GM10847 (cell line): ENCODE results near the gene PAF1.

Experiments
- POLR2A ChIP-seq: IDR thresholded peaks from 2 replicates; pipeline ENCODE4 v1.6.1; 2011; ENCODE audit not compliant: insufficient read length; ENCODE audit errors: extremely low read depth

The PAF1 gene

GRCh38 chr19:39390751-39391437 lies at the start of gene PAF1, which contains the start of gene MED29:
TSS of gene PAF1 (minus strand) at chr19:39391106. CDS start at chr19:39390864, 242 bp downstream.
TSS of gene MED29 (plus strand) at chr19:39391378. CDS start at chr19:39391423, 45 bp downstream.
- peak; percentile 91 for TF ChIP-seq POLR2A

GRCh38 chr19:39438270-39438934 lies 47.5 kb upstream of the PAF1 start:
- no peak for TF ChIP-seq POLR2A

GRCh38 chr19:39436350-39436716 lies 45.4 kb upstream of the PAF1 start:
- no peak for TF ChIP-seq POLR2A

GRCh38 chr19:39435499-39436349 lies 44.8 kb upstream of the PAF1 start, which contains the start of gene RPS16:
TSS of gene RPS16 (minus strand) at chr19:39435949. CDS start at chr19:39435895, 54 bp downstream.
- TF ChIP-seq POLR2A: peak; percentile 98

GRCh38 chr19:39434123-39435076 lies 43.5 kb upstream of the PAF1 start:
- TF ChIP-seq POLR2A: no peak

- TF ChIP-seq POLR2A: no peak
Measured at GRCh38 chr19:39433480-39434079, 42.7 kb upstream of the PAF1 start.

- TF ChIP-seq POLR2A: no peak
Measured at GRCh38 chr19:39432677-39433025, 41.7 kb upstream of the PAF1 start.

GRCh38 chr19:39430675-39431593 lies 40.0 kb upstream of the PAF1 start:
- TF ChIP-seq POLR2A: no peak

GRCh38 chr19:39428283-39429112 lies 37.6 kb upstream of the PAF1 start:
- no peak for TF ChIP-seq POLR2A

GRCh38 chr19:39427707-39428106 lies 36.8 kb upstream of the PAF1 start:
- no peak for TF ChIP-seq POLR2A

- TF ChIP-seq POLR2A: no peak
Measured at GRCh38 chr19:39426170-39426569, 35.3 kb upstream of the PAF1 start.

GRCh38 chr19:39425744-39426143 lies 34.8 kb upstream of the PAF1 start:
- TF ChIP-seq POLR2A: no peak
